Upper lobe of left lung (tissue), 4 donors: ENCODE data around the gene SERPINA5.

ENCODE experiments used
- CTCF ChIP-seq, 6 experiments: fragments of 450-650 bp in 4 of 6; fragments of 200-600 bp in 2 of 6; sonication (generic) in 2 of 6; IDR thresholded peaks; one replicate each; pipeline ENCODE4 v1.5.1; 2016 to 2019; ENCODE audit warnings: antibody characterized with exemption in 6 of 6
- POLR2A ChIP-seq, 4 donors: fragments of 450-650 bp; IDR thresholded peaks; one replicate each; pipeline ENCODE4 v1.5.1; 2016 to 2017; ENCODE audit warnings: antibody characterized with exemption in 4 of 4, mild to moderate bottlenecking in 2 of 4

GRCh38 chr14:94532447-94532846, 48.8 kb upstream of the SERPINA5 start:
- no peak for TF ChIP-seq POLR2A (IDR thresholded peaks at IDR 0.05)
- no peak for TF ChIP-seq CTCF (IDR thresholded peaks at IDR 0.05)
